GM21423 (cell line): ENCODE results near the gene CFAP210.
"Not testable (repeated sequence)": the region's sequence is repeated elsewhere in the genome, so short reads cannot be mapped to it uniquely, and the experiment has no call there.

Experiments
- ATAC-seq: cut with Tn5 transposase; IDR thresholded peaks from one replicate; pipeline ENCODE4 v1.9.1; 2021; ENCODE audit warnings: mild to moderate bottlenecking, moderate library complexity; ENCODE audit not compliant: unreplicated experiment

CFAP210 gene

GRCh38 chr2:169713331-169713730, 19.1 kb upstream of the CFAP210 start:
- no peak for ATAC-seq

DNA sequence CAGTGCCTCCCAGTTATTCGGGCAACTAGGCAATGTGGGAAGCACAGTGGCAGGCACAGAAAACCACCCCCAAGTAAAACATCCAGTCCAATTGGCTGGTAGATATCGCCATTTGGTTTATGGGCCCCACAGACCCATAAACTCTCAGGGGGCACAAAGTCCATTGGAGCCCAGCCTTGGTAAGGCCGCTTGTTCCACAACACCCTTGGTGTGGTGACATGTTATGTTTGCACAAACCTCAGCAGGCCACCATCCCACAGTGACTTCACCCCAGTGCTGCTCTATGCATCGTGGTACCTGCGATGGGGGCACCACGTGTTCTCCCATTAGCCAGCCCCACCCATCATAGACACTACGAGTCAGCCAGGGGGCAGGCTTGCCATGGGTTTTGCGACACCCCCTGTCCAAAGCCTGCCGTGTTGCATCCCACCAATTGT, 18.6 kb upstream of the CFAP210 start:
- ATAC-seq, result no peak

DNA sequence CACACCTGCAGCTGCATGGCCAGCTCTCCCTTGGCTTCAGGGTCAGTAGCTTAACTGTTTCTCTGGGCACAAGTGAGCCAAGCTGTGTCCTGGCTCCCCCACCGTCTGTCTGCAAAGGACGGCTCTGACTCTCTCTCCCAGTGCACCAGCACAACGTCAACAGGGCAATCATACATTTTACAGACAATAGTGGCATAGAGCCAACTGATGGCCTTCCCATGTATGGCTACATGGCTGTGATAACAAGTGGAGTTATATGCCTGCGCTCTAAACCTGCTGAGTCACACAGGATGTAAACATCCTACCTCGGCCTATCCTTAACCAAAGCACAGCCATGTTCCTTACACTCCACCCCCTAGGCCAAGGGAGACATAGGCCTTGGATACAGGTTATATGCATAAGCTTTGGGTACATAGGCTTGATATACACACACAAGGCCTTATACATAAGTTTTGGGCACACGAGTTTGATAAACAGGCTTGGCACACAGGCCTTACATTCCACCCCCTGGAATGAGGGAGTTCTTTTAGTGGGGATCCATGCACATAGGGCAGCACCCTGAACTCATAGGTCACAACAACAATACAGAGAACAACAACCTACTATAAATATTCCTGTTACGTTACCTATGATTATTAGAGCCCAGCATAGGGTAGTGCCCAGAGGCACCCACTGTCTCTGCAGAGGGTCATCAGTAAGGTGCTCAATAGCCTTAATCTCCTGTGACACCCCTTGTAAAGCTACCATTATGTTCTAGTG, 17.7 kb upstream of the CFAP210 start:
- ATAC-seq, result no peak

DNA sequence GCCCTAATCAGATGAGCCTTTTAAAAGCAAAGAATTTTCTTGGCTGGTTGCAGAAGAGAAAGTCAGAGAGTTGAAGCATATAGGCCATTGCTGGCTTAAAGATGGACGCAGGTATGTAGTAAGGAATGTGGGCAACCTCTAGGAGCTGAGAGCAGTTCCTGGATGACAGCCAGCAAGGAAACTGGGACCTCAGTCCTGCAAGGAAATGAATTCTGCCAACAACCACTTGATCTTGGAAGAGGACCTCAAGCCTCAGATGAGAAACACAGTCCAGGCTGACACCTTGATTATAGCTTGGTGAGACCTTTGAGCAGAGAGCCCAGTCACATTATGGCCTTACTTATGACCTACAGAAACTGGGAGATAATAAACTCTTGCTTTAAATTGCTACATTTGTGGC, 15.8 kb upstream of the CFAP210 start:
- no peak for ATAC-seq

GRCh38 chr2:169709331-169709730, 15.1 kb upstream of the CFAP210 start:
- ATAC-seq, result no peak

DNA sequence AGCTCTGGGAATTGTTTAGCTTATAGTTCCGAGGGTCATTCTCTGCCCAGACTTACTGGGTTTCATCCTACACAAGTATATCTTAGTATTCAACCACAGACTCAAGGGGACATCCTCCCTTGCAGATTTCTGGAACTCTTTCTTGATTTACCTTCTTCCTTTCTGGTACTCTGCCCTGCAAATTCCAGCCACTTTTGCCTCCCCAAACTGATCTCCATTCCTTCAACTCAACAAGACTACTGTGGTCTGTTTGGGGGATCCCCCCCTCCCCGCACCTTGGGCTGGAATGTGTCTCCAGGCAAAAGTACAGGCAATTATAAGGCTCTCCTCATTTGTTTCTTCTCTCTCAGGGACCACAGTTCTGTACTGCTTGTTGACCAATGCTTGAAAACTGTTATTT, 13.4 kb upstream of the CFAP210 start:
- ATAC-seq, result no peak

- no peak for ATAC-seq
Observed at GRCh38 chr2:169705927-169706326, 11.7 kb upstream of the CFAP210 start.

- no peak for ATAC-seq
Observed at GRCh38 chr2:169704160-169704708, 10.0 kb upstream of the CFAP210 start.

DNA sequence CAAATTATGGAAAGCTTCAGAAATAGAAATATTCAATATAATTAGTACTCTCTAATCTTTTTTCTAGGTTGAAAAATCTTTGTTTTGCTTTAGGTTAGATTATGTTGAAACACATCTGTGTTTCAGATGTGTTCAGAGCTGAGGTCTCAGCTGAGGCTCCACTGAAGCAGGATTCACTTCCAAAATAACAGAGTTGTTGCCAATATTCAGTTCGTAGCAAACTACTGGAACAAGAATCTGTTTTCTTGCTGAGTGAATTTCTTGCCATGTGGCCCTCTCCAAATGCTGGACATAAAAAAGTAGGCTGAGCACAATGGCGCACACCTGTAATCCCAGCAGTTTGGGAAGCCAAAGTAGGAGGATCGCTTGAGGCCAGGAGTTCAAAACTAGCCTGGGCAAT, 8.8 kb upstream of the CFAP210 start:
- ATAC-seq, result no peak

GRCh38 chr2:169699173-169699572, 5.0 kb upstream of the CFAP210 start:
- not testable (repeated sequence) for ATAC-seq

- no peak for ATAC-seq
Observed at GRCh38 chr2:169696381-169696780, 2.2 kb upstream of the CFAP210 start.

DNA sequence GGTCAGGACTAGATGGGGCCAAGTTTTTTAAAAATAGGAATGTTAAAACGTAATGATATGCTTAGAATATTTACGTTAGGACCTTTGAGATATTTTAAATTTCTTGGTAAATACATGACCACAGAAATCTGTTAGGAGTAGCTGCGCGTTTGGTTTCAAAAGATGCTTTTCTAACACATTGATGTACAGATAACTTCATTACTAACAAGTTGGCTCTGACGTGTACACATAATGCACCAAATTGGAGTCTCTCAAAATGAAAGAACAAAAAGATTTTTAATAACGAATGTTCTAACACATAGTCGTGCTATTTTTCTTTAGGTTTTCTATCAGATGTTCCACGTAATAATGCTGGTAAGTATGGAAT, 672 bp upstream of the CFAP210 start:
- no peak for ATAC-seq

DNA sequence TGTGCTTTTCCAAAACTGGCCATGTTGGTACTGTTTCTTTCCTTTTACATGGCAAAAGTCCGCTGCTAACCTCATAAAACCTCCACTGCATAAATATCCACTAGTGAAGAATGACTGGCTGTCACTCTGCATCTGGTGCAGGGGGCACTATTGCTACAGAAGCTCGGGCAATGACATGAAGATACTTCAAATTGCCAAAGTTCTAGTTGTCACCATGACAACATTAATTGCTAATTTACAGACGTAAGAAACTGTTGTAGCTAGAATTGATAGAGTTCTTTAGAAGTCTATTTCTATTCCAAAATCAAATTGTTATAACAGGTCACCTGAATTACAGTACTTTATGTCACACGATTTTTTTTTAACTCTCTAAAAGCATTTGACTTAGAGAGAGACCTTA, 845 bp downstream of the CFAP210 start:
- no peak for ATAC-seq

DNA sequence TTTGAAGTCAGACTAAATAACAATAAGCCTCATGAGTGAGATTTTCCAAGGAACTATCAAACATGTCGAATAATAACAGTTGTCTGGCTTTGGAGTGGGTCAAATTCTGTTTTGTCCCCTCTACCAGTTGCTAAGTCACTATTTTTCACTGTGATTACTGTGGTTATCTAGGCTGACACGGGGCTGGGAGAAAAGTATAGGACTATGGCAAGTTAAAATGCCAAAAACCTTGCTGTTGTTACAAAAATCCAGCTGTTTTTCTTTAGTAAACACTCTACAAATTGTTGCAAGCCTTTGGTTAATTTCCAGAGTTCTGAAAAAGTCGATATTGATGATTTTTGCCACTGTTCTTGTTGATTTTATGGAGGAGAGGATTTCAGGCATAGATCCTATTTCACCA, 1.5 kb downstream of the CFAP210 start:
- ATAC-seq, result no peak

- no peak for ATAC-seq
Observed at GRCh38 chr2:169690958-169691357, 3.2 kb downstream of the CFAP210 start.

- not testable (repeated sequence) for ATAC-seq
Observed at GRCh38 chr2:169687943-169688342, 6.3 kb downstream of the CFAP210 start.

GRCh38 chr2:169686825-169687224, 7.4 kb downstream of the CFAP210 start:
- ATAC-seq, result not testable (repeated sequence)

DNA sequence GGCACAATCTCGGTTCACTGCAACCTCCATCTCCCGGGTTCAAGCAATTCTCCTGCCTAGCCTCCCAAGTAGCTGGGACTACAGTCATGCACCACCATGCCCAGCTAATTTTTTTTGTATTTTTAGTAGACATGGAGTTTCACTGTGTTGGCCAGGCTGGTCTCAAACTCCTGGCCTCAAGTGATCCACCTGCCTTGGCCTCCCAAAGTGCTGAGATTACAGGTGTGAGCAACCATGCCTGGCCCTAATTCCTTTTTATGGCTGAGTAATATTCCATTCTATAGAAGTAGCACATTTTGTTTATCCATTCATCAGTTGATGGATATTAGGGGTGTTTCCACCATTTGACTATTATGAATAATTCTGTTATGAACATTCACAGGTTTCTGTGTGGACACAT, 9.5 kb downstream of the CFAP210 start:
- ATAC-seq, result not testable (repeated sequence)

DNA sequence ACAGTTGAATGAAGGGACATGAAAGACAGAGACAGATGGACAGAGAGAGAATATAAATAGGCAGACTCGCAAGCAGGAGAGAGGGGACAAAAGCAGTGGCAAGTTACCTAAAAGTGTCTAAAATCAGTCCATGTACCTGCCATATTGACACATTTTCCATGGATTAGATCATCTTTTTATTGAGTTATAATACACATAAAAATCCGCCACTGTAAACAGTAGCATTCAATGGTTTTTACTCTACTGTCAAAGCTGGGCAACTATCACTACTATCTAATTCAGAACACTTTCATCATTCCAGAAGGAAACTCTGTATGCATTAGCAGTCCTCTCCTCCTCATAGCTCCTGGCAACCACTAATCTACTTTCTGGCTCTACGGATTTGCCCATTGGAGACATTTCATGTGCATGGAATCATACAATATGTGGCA, 10.1 kb downstream of the CFAP210 start:
- no peak for ATAC-seq

DNA sequence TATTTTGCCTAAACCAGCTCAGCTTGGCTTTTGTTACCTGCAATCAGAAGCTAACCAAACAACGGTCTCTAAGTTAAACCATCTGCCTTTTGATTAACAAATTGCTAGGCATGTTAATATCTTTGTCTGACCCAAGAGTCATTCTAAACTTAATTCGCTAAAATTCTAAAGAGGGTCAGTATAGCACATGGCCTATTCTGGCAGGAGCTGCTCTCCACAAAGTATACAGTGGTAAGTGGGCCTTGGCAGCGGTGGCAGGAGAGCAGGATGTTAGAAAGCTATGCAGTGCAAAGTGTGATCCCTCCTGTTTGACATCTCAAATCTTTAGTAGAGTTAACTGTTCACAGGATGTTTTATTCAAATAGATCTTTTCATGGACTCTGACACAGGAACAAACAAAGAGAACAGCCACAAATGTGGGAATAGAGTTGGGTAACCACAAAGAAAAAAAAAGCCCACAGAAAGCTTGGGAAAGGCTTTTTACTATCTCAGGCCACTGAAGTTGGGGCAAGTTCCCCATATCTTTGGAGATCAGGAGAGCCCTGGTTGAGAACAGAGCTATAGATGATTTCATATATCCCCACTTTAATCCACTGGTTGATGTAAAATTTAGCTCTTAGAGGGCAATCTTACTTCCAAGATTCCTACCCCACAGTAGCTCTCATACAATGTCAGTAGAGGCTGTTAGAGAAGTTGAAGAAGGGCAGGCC, 10.6 kb downstream of the CFAP210 start:
- ATAC-seq, result no peak

- no peak for ATAC-seq
Observed at GRCh38 chr2:169683054-169683424, 11.2 kb downstream of the CFAP210 start.

- no peak for ATAC-seq
Observed at GRCh38 chr2:169676850-169677249, 17.4 kb downstream of the CFAP210 start.
